ENCODE results near the gene USP30. TPM values are rescaled to one million over a fixed set of nuclear protein-coding genes. Genes with fewer than 3 reads are reported as not detected.

Gene USP30
- total RNA-seq, 1 donor, result 10.1 TPM

GRCh38 chr12:109098183-109098604, 45.8 kb downstream of the USP30 start:
- Histone ChIP-seq H3K4me3 (ENCODE audit: insufficient read depth, low read length) (peak overlapping the region; percentile 91), H3K4me1 (ENCODE audit: insufficient read depth, low read length) (peaks cover 23% of the 10 kb centered on the region), H3K79me2 (ENCODE audit: insufficient read depth, low read length) (peaks cover 26% of the 10 kb centered on the region), H4K20me1 (ENCODE audit: insufficient read depth, low read length) (no peaks in the 10 kb centered on the region), H3K36me3 (ENCODE audit: insufficient read depth, low read length) (peaks cover 3% of the 10 kb centered on the region), H2AFZ (ENCODE audit: low read length) (peak overlapping the region; percentile 96), H3K9me3 (ENCODE audit: low read depth, low read length) (no peaks in the 10 kb centered on the region), H3K27me3 (ENCODE audit: insufficient read depth, low read length) (no peaks in the 10 kb centered on the region), H3K4me2 (ENCODE audit: insufficient read depth, low read length) (peak overlapping the region; percentile 91), H3K27ac (ENCODE audit: low read depth, low read length) (peak overlapping the region; percentile 83)
- TF ChIP-seq CTCF (IDR thresholded peaks at IDR 0.05; ENCODE audit: extremely low read depth, low read depth, low read length), result no peak
- DNase-seq (ENCODE audit: insufficient read length, low spot score, missing footprints), result no peak

GRCh38 chr12:109098651-109099050, 46.3 kb downstream of the USP30 start:
- Histone ChIP-seq H3K9me3 (ENCODE audit: low read depth, low read length) (no peaks in the 10 kb centered on the region), H3K4me3 (ENCODE audit: insufficient read depth, low read length) (peak overlapping the region; percentile 91), H3K4me1 (ENCODE audit: insufficient read depth, low read length) (peaks cover 23% of the 10 kb centered on the region), H3K36me3 (ENCODE audit: insufficient read depth, low read length) (peaks cover 7% of the 10 kb centered on the region), H3K79me2 (ENCODE audit: insufficient read depth, low read length) (peaks cover 26% of the 10 kb centered on the region), H3K27me3 (ENCODE audit: insufficient read depth, low read length) (no peaks in the 10 kb centered on the region), H3K4me2 (ENCODE audit: insufficient read depth, low read length) (peak overlapping the region; percentile 91), H4K20me1 (ENCODE audit: insufficient read depth, low read length) (no peaks in the 10 kb centered on the region), H3K27ac (ENCODE audit: low read depth, low read length) (peak overlapping the region; percentile 83), H2AFZ (ENCODE audit: low read length) (peak overlapping the region; percentile 96)
- no peak for DNase-seq (ENCODE audit: insufficient read length, low spot score, missing footprints)
- no peak for TF ChIP-seq CTCF (IDR thresholded peaks at IDR 0.05; ENCODE audit: extremely low read depth, low read depth, low read length)

GRCh38 chr12:109099431-109100020, 47.1 kb downstream of the USP30 start:
- TF ChIP-seq CTCF (IDR thresholded peaks at IDR 0.05; ENCODE audit: extremely low read depth, low read depth, low read length), result no peak
- H3K27ac ChIP-seq (ENCODE audit: low read depth, low read length), result peak overlapping the region; percentile 83
- H3K4me2 ChIP-seq (ENCODE audit: insufficient read depth, low read length), result peak overlapping the region; percentile 91
- H3K9me3 ChIP-seq (ENCODE audit: low read depth, low read length), result no peaks in the 10 kb centered on the region
- H3K4me3 ChIP-seq (ENCODE audit: insufficient read depth, low read length), result peak overlapping the region; percentile 91
- H3K36me3 ChIP-seq (ENCODE audit: insufficient read depth, low read length), result peaks cover 15% of the 10 kb centered on the region
- no peaks in the 10 kb centered on the region for H4K20me1 ChIP-seq (ENCODE audit: insufficient read depth, low read length)
- H3K79me2 ChIP-seq (ENCODE audit: insufficient read depth, low read length), result peaks cover 26% of the 10 kb centered on the region
- peaks cover 23% of the 10 kb centered on the region for H3K4me1 ChIP-seq (ENCODE audit: insufficient read depth, low read length)
- H3K27me3 ChIP-seq (ENCODE audit: insufficient read depth, low read length), result no peaks in the 10 kb centered on the region
- DNase-seq (ENCODE audit: insufficient read length, low spot score, missing footprints), result no peak
- H2AFZ ChIP-seq (ENCODE audit: low read length), result no peak overlapping the region

GRCh38 chr12:109100741-109101140, 48.4 kb downstream of the USP30 start:
- no peaks in the 10 kb centered on the region for H3K9me3 ChIP-seq (ENCODE audit: low read depth, low read length)
- no peak overlapping the region for H3K4me2 ChIP-seq (ENCODE audit: insufficient read depth, low read length)
- H4K20me1 ChIP-seq (ENCODE audit: insufficient read depth, low read length), result no peaks in the 10 kb centered on the region
- H3K4me3 ChIP-seq (ENCODE audit: insufficient read depth, low read length), result no peak overlapping the region
- H3K27me3 ChIP-seq (ENCODE audit: insufficient read depth, low read length), result no peaks in the 10 kb centered on the region
- H3K79me2 ChIP-seq (ENCODE audit: insufficient read depth, low read length), result peaks cover 26% of the 10 kb centered on the region
- no peak overlapping the region for H2AFZ ChIP-seq (ENCODE audit: low read length)
- H3K4me1 ChIP-seq (ENCODE audit: insufficient read depth, low read length), result peaks cover 23% of the 10 kb centered on the region
- no peak overlapping the region for H3K27ac ChIP-seq (ENCODE audit: low read depth, low read length)
- peaks cover 25% of the 10 kb centered on the region for H3K36me3 ChIP-seq (ENCODE audit: insufficient read depth, low read length)
- DNase-seq (ENCODE audit: insufficient read length, low spot score, missing footprints), result peak; percentile 32
- TF ChIP-seq CTCF (IDR thresholded peaks at IDR 0.05; ENCODE audit: extremely low read depth, low read depth, low read length), result no peak

Data from osteoblast (primary cell).